SU-DHL-6 (cell line): Measurements from ENCODE around the gene FETUB.
A peak's percentile ranks its signal among the peaks of the same experiment; 100 is the strongest.

ENCODE experiments used
- H2AFZ ChIP-seq: fragments of 200-600 bp; sonication (generic); 2 replicates; pipeline ENCODE4 v1.6.1; 2014; ENCODE audit warnings: low read depth, mild to moderate bottlenecking, moderate library complexity, mixed read lengths, antibody characterized with exemption, low read length; ENCODE audit not compliant: severe bottlenecking
- H3F3A ChIP-seq: fragments of 200-600 bp; shearing (Covaris generic); 2 replicates; pipeline ENCODE4 v1.6.0; 2016; ENCODE audit warnings: antibody characterized with exemption, mild to moderate bottlenecking; ENCODE audit not compliant: insufficient read depth
- H3K27ac ChIP-seq: fragments of 200-600 bp; sonication (generic); 2 replicates; pipeline ENCODE4 v1.5.1; 2016; ENCODE audit warnings: low read depth, mild to moderate bottlenecking, low read length, moderate library complexity, mixed read lengths
- H3K27me3 ChIP-seq: fragments of 200-600 bp; sonication (generic), shearing (Covaris generic); 2 replicates; pipeline ENCODE4 v1.6.0; 2014; ENCODE audit warnings: mild to moderate bottlenecking, low read length
- H3K36me3 ChIP-seq: fragments of 200-600 bp; sonication (generic); 2 replicates; pipeline ENCODE4 v1.6.1; 2014; ENCODE audit warnings: mild to moderate bottlenecking, low read length, mixed read lengths
- H3K4me2 ChIP-seq: fragments of 300-600, 200-600 bp; shearing (Covaris generic), sonication (generic); 2 replicates; pipeline ENCODE4 v1.6.0; 2014; ENCODE audit warnings: low read length, low read depth, mild to moderate bottlenecking; ENCODE audit not compliant: poor library complexity, severe bottlenecking
- H3K4me3 ChIP-seq: fragments of 200-600 bp; sonication (generic); 2 replicates; pipeline ENCODE4 v1.5.1; 2014; ENCODE audit warnings: antibody characterized with exemption, low read length, mild to moderate bottlenecking, mixed read lengths; ENCODE audit not compliant: insufficient read depth, poor library complexity, severe bottlenecking
- H3K79me2 ChIP-seq: fragments of 200-600 bp; sonication (generic); 2 replicates; pipeline ENCODE4 v1.6.1; 2014; ENCODE audit warnings: mild to moderate bottlenecking, low read length, moderate library complexity; ENCODE audit not compliant: insufficient read depth
- H3K9ac ChIP-seq: fragments of 200-600 bp; sonication (generic); 2 replicates; pipeline ENCODE4 v1.7.0; 2014; ENCODE audit warnings: mild to moderate bottlenecking, low read length
- H3K9me2 ChIP-seq: fragments of 200-600 bp; sonication (generic); replicated peaks from 2 replicates; pipeline ENCODE4 v1.6.1; 2014; ENCODE audit warnings: low read length; ENCODE audit not compliant: insufficient read depth
- H3K9me3 ChIP-seq: fragments of 200-600 bp; sonication (generic); 2 replicates; pipeline ENCODE4 v1.6.1; 2014; ENCODE audit warnings: low read length, mixed read lengths; ENCODE audit not compliant: insufficient read depth
- H4K20me1 ChIP-seq: fragments of 200-600 bp; sonication (generic); 2 replicates; pipeline ENCODE4 v1.6.1; 2014; ENCODE audit warnings: low read depth, mild to moderate bottlenecking, antibody characterized with exemption, low read length, moderate library complexity, mixed read lengths
- EZH2phosphoT487 ChIP-seq: fragments of 200-600 bp; sonication (generic), shearing (Covaris generic); conservative IDR thresholded peaks from 2 replicates; pipeline ENCODE4 v1.6.1; 2018; ENCODE audit warnings: mild to moderate bottlenecking, antibody characterized with exemption, low read length, moderate library complexity, mixed read lengths
- TF ChIP-seq, protein P1 (sequence below): fragments of 200-600 bp; sonication (generic); IDR thresholded peaks from one replicate; pipeline ENCODE4 v1.5.1; 2017; ENCODE audit warnings: antibody characterized with exemption, mild to moderate bottlenecking, low read length, moderate library complexity; ENCODE audit not compliant: insufficient read depth, poor library complexity, severe bottlenecking

FETUB gene

DNA sequence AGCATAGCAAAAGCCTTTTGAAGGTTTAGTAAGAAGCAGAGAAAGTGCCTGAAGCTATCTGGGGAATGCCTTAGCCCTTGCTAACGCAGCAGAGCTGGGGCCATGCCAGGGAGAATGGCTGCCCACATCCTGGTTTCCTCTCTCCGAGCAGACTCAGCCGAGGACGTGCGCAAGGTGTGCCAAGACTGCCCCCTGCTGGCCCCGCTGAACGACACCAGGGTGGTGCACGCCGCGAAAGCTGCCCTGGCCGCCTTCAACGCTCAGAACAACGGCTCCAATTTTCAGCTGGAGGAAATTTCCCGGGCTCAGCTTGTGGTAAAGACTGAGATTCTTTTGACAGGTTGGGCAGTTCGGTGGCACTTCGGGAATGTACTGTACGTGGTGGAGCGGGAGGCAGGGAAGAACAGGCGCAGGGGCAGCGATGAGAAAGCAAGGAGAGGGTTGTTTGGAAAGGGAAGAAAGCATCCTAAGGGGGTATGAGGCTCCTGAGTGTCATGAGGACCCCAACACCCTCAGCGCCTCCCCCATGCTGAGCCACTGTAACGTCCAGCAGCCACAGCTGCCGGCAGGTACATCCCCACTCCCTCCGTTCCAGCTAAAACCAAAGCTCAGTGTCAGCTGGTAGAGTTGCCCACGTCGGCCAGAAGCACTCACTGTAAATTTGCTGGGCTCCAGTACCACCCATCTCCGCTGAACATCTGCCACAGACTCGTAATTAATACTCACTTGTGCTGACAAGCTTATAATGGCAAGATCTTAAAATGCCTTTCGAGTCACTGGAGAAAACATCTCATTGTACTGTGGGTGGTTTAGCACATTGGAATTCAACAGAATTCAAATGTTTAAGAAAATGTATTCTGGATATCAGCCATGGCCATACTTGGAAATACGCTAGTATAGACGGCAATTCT, 22.9 kb upstream of the FETUB start:
- H3K4me2 ChIP-seq: peak overlapping the region; percentile 24
- H3K4me3 ChIP-seq: no peak overlapping the region
- peak overlapping the region; percentile 59 for H2AFZ ChIP-seq
- no peaks in the 10 kb centered on the region for H4K20me1 ChIP-seq
- TF ChIP-seq EZH2phosphoT487: no peak
- TF ChIP-seq, protein P1, sequence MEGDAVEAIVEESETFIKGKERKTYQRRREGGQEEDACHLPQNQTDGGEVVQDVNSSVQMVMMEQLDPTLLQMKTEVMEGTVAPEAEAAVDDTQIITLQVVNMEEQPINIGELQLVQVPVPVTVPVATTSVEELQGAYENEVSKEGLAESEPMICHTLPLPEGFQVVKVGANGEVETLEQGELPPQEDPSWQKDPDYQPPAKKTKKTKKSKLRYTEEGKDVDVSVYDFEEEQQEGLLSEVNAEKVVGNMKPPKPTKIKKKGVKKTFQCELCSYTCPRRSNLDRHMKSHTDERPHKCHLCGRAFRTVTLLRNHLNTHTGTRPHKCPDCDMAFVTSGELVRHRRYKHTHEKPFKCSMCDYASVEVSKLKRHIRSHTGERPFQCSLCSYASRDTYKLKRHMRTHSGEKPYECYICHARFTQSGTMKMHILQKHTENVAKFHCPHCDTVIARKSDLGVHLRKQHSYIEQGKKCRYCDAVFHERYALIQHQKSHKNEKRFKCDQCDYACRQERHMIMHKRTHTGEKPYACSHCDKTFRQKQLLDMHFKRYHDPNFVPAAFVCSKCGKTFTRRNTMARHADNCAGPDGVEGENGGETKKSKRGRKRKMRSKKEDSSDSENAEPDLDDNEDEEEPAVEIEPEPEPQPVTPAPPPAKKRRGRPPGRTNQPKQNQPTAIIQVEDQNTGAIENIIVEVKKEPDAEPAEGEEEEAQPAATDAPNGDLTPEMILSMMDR: peak; percentile 91
- H3K36me3 ChIP-seq: no peaks in the 10 kb centered on the region
- H3K27me3 ChIP-seq: no peaks in the 10 kb centered on the region
- no peaks in the 10 kb centered on the region for H3K79me2 ChIP-seq
- H3K27ac ChIP-seq: no peak overlapping the region
- peak overlapping the region; percentile 24; the same call in 1 of the 2 replicates for H3K9ac ChIP-seq
- no peaks in the 10 kb centered on the region for H3K9me3 ChIP-seq
- no peaks in the 10 kb centered on the region for H3F3A ChIP-seq
- no peaks in the 10 kb centered on the region for H3K9me2 ChIP-seq

DNA sequence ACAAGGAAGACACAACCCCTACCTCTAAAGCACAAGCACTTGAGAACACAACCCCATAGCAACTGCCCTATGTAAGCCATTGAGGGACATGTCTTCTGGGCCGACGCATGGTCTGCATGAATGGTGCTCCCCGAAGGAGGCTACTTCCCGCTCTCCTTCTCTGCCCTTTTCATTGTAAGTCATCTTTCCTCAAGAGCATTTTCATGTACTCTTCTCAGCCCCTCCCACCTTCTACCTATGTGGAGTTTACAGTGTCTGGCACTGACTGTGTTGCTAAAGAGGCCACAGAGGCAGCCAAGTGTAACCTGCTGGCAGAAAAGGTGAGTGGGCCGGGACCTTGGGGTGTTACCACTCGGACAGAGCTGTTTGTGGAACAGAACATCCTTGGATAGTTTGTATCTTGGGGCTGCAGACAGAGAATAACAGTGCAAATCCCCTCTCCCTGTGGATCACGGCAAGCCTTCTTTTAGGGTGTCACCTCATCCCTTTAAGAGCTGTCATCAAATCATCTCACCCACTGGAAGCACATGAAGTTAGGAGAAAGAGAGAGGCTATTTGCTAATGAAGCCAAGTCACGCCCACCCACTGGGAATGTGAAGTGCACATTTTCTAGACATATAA, 21.8 kb upstream of the FETUB start:
- TF ChIP-seq EZH2phosphoT487: no peak
- TF ChIP-seq, protein P1: no peak
- Histone ChIP-seq H3K4me3 (no peak overlapping the region), H3K27ac (no peak overlapping the region), H3K4me2 (no peak overlapping the region), H3K79me2 (no peaks in the 10 kb centered on the region), H3K27me3 (no peaks in the 10 kb centered on the region), H3F3A (no peaks in the 10 kb centered on the region), H3K36me3 (no peaks in the 10 kb centered on the region), H4K20me1 (no peaks in the 10 kb centered on the region), H3K9ac (no peak overlapping the region), H2AFZ (no peak overlapping the region), H3K9me2 (no peaks in the 10 kb centered on the region), H3K9me3 (no peaks in the 10 kb centered on the region)

DNA sequence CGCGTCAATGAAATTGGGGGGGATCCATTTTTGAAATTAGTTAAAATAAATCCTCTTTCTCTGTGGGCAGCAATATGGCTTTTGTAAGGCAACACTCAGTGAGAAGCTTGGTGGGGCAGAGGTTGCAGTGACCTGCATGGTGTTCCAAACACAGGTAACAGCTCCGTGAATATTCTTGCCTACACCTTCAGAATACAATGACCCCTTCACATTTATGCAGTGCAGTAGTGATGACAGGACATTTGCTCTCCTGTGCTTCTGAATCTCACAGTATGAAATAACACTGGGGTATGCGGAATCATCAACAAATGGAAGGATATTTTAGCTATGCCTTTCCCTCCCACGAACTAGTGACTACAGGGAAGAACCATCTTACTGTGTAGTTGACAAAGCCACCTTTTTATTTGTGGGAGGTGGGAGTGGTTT, 20.4 kb upstream of the FETUB start:
- no peak overlapping the region for H2AFZ ChIP-seq
- H3K4me3 ChIP-seq: no peak overlapping the region
- H4K20me1 ChIP-seq: no peaks in the 10 kb centered on the region
- H3K27me3 ChIP-seq: no peaks in the 10 kb centered on the region
- H3K4me2 ChIP-seq: no peak overlapping the region
- H3K9me2 ChIP-seq: no peaks in the 10 kb centered on the region
- H3K9ac ChIP-seq: no peak overlapping the region
- H3K9me3 ChIP-seq: no peaks in the 10 kb centered on the region
- no peak overlapping the region for H3K27ac ChIP-seq
- no peaks in the 10 kb centered on the region for H3F3A ChIP-seq
- no peaks in the 10 kb centered on the region for H3K79me2 ChIP-seq
- TF ChIP-seq, protein P1: no peak
- no peak for TF ChIP-seq EZH2phosphoT487
- H3K36me3 ChIP-seq: no peaks in the 10 kb centered on the region
